ENCODE measurements around the gene RET.

The RET gene

DNA sequence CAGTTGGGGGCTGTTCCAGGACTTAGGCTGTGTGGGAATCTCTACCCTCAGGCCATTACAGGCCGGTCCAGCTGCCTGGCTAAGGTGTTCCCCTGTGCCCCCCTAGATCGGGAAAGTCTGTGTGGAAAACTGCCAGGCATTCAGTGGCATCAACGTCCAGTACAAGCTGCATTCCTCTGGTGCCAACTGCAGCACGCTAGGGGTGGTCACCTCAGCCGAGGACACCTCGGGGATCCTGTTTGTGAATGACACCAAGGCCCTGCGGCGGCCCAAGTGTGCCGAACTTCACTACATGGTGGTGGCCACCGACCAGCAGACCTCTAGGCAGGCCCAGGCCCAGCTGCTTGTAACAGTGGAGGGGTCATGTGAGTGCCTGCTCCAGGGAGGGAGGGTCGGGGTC lies 34.2 kb downstream of the RET start:
- no peak for DNase-seq

DNA sequence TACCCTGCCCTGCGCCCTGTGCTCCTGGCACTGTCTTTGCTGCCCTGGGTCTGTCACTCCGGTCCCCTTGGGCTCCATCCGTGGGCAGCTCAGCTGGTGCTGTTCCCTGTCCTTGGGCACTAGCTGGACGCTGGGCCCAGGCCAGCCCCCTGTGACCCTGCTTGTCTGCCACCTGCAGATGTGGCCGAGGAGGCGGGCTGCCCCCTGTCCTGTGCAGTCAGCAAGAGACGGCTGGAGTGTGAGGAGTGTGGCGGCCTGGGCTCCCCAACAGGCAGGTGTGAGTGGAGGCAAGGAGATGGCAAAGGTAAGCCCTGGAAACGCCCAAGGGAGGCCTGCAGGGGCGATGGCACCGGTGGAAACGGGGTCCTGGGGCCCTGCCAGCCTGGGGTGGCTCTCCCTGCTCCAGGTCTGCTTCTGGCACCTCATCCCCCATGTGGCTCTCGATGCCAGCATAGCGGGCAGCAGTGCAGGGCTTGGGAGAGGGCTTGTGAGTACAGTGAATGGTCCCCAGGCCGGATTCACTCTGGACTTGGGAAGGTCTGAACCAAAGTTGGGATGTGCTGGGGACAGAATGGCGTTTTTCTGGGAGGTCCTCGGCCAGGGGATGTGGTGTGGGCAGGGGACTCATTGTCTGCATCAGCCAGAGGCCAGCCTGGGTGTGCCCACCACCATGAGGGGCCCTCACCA lies 35.2 kb downstream of the RET start:
- no peak for DNase-seq

DNA sequence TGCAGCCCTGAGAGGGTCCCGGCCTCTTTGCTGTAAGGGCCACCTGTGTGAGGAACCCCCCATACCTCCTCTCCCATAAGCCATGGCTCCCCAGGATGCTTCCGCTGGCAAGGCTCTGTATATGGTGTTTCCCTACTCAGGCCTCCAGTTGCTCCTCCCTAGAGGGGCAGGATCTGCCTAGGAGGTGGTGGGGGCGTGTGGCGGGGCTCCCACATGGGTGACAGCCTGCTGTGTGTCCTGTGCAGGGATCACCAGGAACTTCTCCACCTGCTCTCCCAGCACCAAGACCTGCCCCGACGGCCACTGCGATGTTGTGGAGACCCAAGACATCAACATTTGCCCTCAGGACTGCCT lies 35.7 kb downstream of the RET start:
- no peak for DNase-seq

DNA sequence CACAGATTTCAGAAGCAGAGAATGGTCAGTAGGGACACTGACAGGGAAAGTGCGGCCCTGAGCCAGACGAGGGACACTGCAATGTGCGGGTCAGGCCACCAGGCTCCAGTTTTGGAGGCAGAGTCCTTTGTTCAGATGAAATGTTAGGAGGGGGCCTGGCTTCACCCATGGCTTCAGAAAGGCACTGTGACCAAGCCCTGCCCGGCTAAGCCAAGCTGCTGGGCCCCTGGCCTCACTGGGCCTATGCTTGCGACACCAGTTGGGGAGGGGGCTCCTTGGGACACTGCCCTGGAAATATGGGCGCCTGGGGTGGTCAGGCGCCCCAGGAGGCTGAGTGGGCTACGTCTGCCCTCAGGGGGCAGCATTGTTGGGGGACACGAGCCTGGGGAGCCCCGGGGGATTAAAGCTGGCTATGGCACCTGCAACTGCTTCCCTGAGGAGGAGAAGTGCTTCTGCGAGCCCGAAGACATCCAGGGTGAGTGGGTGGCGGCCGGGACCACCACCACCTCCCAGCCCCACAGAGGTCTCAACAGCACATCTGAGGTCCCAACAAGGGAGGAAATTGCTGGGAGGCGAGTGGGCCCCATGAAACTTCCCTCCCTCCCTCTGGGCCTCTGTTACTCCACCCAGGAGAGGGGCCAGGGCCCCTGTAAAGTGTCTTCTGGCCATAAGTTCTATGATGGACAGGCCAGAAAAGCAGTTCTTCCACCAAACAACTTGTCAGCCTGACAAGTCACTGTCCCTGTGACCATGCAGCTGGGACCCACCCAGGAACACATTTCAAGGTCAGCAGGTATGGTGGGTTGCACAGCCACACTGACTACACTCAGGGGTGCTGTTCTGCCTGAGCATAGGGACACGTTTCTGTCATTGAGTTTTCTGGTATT lies 36.6 kb downstream of the RET start:
- DNase-seq: no peak

DNA sequence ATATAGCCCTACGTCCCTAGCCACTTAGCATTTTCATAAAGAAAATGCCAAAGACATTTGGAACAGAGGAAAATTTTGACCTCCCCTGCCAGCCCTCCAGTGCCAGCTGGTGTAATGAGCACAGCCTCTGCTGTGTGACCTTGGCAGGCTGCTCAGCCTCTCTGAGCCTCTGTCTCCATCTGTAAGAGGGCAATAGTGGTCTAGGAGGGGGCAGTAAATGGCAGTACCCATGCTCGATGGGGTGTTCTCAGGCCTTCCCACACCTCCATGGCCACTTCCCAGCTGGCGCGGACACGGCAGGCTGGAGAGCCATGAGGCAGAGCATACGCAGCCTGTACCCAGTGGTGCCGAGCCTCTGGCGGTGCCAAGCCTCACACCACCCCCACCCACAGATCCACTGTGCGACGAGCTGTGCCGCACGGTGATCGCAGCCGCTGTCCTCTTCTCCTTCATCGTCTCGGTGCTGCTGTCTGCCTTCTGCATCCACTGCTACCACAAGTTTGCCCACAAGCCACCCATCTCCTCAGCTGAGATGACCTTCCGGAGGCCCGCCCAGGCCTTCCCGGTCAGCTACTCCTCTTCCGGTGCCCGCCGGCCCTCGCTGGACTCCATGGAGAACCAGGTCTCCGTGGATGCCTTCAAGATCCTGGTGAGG lies 37.3 kb downstream of the RET start:
- DNase-seq: no peak

DNA sequence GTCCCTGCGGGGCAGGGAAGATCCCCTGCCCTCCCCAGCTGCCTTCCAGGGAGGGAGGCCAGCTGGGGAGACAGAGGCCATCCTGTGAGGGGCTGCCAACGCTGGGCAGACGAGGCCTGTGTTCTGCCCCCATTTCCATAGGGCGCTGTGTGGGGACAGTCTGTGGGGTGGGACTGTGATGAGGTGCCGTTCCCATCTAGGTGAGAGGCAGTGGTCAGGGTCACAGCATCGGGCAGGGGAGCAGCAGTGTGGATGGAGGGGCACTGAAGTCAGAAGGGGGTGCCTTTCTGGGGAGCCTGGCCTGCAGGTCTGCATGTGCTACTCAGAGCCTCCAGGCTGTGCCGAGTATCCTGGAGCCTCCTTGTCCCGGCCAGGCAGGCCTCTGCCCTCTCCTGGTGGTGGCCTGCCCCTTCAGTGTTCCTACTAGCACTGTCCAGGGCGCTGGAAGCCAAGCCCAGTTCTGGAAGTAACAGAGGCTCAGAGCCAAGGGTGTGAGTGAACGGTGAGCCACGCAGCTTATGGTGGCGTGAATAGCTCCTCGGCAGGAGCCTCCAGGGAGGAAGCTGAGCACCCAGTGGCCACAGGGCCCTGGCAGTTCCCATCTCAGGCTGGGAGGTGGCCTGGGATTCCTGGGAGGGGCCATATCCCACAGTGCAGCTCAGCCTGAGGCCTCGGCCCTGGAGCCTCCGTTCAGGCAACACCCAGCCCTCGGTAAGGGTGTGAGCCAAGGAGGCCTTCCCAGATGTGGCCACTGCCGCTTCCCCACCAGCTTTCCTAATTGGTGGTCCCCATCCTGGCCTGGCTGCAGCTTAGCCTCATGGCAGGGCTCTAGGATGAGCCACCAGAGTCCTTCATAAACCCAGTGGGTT lies 38.1 kb downstream of the RET start:
- no peak for DNase-seq

DNA sequence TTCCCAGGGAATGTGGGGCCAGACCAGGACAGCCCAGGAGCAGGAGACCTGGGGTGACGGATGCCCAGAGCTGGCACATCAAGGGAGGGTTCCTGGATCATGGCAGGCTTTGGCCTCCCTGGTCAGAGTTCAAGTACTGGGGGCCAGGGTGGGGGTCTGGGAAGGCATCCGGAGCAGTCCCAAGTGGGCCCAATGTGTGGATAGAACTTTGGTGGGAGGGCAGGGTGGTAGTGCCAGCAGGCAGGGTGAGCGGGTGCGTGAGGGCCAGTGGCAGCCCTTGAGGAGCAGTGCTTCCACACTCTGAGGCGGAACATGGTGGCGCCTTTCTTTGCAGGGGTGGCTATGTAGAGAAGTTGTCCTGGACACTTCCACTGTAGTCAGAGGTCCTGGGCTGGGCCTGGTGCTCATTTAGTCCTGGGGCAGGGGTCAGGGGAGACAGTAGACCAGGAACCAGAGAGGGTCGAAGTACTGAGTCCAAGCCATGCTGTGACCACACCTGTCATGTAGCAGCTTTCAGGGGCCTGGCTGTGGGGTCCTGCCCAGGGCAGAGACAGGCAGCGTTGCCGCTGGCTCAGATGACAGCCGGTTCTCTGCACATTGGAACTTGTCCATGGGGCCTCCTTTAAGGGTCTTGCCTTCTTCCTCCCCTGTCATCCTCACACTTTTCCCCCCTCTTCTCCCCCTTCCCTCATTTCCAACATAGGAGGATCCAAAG lies 39.2 kb downstream of the RET start:
- DNase-seq: no peak

DNA sequence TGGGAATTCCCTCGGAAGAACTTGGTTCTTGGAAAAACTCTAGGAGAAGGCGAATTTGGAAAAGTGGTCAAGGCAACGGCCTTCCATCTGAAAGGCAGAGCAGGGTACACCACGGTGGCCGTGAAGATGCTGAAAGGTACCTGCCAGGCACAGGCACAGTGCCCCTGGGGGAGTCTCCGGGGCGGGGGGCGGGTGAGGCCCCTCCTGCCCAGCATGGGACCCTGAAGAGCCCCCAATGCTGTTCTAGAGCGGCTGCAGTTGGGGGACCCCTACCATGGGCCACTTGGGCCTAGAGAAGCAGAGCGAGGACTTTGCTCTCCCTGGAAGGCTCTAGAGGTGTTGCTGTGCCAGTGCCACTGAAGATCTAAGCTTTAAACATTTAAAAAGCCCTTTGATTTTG lies 39.7 kb downstream of the RET start:
- no peak for DNase-seq

DNA sequence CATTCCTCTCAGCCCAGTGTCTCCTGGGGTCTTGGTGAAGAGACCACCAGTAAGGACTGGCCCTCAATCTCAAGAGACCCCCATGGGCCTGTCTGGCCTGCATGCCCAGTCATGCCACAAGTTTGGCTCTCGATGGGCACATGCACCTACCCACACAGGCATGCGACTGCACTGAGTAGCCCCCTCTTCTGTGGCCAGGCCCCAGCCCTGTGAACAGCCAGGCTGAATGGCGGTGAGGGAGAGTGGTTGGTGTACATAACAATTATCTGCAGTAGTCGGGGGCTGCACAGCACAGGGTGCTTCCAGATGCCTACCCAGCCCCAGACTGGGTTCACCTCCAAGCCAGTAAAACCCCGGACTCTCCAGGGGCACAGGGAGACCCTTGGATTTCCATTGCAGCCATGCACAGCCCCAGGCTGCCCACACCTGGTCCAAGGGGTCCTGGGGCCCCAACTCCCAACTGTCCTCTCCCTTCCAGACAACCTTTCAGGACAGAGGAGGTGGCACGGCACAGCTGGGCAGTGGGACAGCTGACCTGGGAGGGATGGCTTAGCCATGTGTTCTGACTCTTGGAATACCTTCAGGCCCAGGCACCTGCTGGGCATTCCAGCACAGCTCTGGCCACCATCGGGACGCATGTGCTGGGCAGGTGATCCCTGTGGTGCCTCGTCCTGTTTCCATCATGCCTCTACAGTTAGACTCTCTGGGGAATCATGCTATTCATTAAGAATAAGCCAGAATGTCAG lies 40.3 kb downstream of the RET start:
- no peak for DNase-seq

DNA sequence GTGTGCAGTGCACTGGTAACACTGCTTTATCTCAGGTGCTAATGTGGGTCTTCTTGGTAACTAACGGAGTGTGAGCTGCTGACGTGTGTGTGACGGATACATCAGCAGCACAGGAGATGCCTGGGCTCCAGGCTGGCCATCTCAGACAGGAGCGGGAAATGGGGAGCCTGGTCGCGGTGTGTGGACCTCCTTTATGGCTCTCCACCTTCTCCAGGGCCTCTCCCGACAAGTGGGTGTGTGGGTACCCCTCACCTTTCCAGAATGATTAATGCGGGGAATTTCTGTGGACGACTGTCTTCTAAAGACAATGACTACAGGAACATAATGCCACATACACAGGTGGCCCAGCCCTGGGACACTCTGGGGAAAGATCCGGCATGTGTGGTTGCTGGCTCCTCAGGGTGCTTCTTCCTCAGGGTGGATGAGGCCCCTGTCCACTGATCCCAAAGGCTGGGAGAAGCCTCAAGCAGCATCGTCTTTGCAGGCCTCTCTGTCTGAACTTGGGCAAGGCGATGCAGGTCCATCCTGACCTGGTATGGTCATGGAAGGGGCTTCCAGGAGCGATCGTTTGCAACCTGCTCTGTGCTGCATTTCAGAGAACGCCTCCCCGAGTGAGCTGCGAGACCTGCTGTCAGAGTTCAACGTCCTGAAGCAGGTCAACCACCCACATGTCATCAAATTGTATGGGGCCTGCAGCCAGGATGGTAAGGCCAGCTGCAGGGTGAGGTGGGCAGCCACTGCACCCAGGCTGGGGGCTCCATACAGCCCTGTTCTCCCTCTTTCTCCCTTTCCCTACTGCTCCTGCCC lies 41.1 kb downstream of the RET start:
- no peak for DNase-seq

DNA sequence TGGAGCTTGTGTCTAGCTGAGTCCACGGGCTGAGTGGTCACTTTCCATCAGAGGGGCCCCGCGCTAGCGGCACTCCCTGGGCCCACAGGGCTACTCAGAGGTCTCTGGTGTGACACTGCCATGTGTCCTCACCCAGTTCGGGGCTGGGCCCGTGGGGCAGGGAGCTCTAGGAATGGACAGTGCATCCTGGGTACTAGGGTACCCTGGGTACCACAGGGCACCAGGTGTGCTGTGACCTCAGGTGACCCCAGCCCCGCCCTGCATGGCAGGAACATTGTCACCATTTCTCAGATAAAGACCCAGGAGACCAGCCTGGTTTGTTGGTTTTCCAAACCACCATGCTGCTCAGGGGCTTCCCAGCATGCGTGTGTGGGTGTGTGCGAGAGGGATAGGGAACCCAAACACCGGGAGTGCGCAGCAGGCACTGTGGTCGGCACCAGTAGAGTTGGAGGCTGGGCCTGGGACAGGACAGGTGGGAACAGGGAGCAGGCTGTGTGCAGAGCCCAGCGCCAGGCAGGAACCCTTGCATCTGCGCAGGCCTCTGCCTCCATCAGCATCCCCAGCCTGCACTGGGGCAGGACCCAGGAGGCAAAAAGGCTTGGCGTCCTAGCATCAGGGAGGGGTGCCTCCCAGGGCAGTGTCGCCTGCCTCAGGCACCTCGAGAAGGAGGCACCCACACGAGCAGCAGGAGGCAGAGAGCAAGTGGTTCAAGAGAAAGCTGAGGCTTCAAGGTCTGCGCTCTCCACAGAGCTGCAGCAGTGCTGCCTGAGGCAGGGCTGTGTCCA lies 42.0 kb downstream of the RET start:
- DNase-seq: no peak

DNA sequence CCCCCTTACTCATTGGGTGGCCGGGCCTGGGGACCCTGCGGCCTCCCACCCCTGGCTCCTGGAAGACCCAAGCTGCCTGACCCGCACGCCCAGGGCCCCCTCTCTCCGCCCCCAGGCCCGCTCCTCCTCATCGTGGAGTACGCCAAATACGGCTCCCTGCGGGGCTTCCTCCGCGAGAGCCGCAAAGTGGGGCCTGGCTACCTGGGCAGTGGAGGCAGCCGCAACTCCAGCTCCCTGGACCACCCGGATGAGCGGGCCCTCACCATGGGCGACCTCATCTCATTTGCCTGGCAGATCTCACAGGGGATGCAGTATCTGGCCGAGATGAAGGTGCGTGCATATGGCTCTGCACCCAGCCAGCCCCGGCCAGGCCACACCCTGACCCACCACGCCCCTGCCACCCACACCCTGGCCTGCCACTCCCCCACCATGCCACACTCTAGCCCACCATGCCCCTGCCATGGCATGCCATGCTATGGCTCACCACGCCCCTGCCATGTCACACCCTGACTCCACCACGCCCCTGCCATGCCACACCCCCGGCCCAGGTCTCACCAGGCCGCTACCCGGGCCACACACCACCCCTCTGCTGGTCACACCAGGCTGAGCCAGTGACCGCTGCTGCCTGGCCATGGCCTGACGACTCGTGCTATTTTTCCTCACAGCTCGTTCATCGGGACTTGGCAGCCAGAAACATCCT lies 42.7 kb downstream of the RET start:
- DNase-seq: no peak

DNA sequence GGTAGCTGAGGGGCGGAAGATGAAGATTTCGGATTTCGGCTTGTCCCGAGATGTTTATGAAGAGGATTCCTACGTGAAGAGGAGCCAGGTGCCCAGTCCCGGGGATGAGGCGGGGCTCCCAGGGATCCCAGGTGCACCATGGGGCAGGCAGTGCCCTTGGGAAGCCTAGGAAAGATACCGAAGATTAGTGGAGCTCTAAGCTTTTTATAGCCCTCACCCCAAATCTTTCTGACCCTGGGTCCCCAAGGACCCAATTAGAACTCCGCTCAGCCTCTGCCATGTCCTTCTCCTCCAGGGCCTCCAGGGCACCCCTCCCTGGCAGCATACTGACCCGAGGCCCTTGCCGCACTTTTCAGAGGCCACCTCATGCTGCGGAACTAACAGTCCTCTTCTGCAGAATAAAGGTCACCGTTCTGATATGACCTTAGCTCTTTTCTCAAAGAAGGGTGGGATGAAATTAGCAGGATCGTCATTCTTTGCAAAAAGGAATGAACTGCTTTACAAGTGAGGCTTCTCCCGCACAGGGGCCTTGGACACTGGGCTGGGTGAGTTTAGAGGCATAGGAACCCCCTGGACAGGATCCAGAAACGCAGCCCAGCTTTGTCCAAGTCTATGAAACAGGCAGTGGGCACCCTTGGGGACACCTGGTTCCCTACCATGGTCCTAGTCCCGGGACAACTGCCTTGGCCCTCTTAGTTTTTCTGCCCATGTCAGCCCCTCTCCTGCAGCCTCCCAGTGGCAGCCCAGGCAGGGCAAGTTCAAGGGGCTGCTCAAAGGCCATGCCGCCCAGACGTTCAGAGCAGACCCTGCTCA lies 43.5 kb downstream of the RET start:
- no peak for DNase-seq

DNA sequence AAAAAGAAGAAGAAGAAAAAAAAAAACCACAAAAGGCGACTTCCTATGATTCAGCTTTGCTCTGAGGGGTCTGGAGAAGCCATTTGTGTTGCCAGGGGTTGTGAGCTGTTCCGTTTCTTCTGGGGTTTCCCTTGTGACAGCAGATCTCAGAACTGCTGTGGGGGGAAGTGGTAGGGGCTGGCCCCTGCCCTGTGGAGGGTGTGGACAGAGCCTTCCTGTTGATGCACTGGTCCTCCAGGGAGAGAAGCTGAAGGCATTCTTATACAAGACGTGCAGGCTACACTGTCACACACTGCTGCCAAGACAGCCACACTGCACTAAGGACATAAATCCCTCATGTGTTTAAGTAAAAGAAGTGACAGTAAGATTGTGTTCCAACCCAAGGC lies 44.1 kb downstream of the RET start:
- no peak for DNase-seq

DNA sequence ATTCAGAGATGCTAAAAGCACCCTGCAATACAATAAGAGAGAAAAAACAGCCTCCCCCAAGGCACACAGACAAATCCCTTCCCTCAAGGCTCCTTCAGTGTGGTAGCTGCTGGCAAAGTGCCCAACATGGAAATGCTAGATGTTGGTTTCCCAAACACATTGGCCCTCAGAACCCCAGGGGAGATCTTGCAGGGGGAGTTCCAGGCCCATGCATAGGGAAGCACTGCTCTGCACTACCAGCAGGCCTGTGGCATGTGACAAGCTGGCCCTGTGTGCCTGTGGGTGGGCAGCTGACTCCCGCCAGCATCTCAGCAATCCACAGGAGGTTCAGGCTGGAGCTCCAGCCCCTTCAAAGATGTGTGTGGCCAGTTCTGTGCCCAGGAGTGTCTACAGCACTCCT lies 44.6 kb downstream of the RET start:
- peak; percentile 10 for DNase-seq

DNA sequence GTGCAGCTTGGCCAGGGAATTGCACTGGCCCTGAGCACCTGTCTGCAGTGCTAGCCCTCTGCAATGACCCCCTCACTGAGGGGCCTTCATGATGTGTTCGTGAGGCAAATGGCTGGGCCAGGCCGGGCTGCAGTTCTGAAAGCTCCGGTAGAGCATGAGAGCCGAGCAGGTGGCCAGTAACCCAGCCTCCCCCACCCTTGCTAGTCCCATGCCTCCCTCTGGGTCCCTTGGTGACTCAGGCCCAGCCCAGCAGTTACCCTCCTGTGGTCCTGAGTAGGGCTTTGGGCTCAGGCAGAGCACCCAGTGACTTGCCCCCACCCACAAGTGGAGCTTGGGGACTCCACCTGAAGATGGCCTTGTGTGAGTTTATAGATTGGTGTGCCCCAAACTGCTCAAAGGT lies 45.2 kb downstream of the RET start:
- DNase-seq: no peak

DNA sequence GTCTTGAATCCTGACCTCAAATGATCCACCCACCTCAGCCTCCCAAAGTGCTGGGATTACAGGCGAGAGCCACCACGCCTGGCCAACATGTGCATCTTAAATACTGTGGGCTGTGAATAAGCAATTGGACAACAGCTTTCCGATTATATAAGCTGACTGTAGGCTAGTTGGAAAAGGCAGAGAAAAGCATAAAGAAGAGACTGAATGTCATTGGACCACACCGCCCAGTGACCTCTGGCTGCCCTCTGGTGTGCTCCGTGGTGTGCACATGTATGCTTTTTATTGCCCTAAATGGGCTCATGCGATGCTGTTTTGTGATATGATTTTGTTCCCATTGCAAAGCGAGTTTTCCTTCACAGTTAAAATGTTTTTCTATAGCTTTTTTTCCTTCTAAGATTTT lies 46.0 kb downstream of the RET start:
- DNase-seq: no peak

DNA sequence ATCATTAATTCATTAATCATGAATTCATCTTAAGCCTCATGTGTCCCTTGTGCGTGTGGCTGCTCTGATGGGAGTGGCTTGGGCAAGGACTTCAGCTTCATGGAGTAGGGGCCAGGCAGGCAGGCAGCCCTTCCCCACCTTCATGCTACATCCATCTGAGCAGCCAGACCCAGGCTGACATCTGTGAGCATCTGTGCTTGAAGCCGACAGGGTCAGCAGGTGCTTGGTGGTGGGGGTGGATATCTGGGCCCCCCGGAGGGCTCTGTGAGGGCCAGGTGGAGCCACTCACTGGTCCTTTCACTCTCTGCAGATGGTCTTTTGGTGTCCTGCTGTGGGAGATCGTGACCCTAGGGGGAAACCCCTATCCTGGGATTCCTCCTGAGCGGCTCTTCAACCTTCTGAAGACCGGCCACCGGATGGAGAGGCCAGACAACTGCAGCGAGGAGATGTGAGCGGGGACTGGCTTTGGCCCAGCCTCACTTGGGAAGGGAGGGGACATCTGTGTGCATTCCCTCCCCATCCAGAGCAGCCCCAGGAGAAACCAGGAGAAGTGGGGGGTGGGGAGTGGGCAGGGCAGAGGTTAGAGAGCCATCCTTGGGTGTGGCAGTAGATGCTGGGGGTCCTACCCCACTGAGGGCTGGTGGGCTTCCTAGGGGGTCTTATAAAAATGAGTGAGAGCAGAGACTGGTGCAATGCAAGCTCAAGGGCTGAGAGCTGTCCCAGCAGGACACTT lies 46.7 kb downstream of the RET start:
- no peak for DNase-seq
